Measurements from ENCODE around the gene CYP4B1. TPM values are rescaled to one million over a fixed set of nuclear protein-coding genes. Genes with fewer than 3 reads are reported as not detected.
"Not testable (repeated sequence)": the region's sequence is repeated elsewhere in the genome, so short reads cannot be mapped to it uniquely, and the experiment has no call there.

The CYP4B1 gene
- total and polyA plus RNA-seq, 11 donors: 1.5 to 103 (median 10.0) TPM; not detected in 1

- Histone ChIP-seq H3K4me1 (no peaks in the 10 kb centered on the region), H3K27ac (no peak overlapping the region), H3K4me3 (no peak overlapping the region), H3K36me3 (no peaks in the 10 kb centered on the region), H3K27me3 (peaks cover 0 to 6% (median 0%) of the 10 kb centered on the region in 9 donors), H3K9me3 (peaks cover 0 to 48% (median 24%) of the 10 kb centered on the region in 12 donors)
- DNase-seq: no peak
- intact Hi-C loops (cut with DNase I): no loop called here
- no peak for ATAC-seq
- TF ChIP-seq, protein P1, sequence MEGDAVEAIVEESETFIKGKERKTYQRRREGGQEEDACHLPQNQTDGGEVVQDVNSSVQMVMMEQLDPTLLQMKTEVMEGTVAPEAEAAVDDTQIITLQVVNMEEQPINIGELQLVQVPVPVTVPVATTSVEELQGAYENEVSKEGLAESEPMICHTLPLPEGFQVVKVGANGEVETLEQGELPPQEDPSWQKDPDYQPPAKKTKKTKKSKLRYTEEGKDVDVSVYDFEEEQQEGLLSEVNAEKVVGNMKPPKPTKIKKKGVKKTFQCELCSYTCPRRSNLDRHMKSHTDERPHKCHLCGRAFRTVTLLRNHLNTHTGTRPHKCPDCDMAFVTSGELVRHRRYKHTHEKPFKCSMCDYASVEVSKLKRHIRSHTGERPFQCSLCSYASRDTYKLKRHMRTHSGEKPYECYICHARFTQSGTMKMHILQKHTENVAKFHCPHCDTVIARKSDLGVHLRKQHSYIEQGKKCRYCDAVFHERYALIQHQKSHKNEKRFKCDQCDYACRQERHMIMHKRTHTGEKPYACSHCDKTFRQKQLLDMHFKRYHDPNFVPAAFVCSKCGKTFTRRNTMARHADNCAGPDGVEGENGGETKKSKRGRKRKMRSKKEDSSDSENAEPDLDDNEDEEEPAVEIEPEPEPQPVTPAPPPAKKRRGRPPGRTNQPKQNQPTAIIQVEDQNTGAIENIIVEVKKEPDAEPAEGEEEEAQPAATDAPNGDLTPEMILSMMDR (IDR thresholded peaks at IDR 0.05): no peak
- no peak for TF ChIP-seq POLR2A (IDR thresholded peaks at IDR 0.05)
Observed at GRCh38 chr1:46769028-46769740, 29.7 kb upstream of the CYP4B1 start.

GRCh38 chr1:46770541-46770940 is 28.3 kb upstream of the CYP4B1 start:
- H3K4me3 ChIP-seq: no peak overlapping the region
- H3K9me3 ChIP-seq: peaks cover 0 to 57% (median 26%) of the 10 kb centered on the region in 12 donors
- intact Hi-C loops (cut with DNase I): no loop called here
- no peaks in the 10 kb centered on the region for H3K36me3 ChIP-seq
- no peaks in the 10 kb centered on the region for H3K27me3 ChIP-seq
- no peak for DNase-seq
- H3K27ac ChIP-seq: no peak overlapping the region
- TF ChIP-seq POLR2A (IDR thresholded peaks at IDR 0.05): no peak
- TF ChIP-seq, protein P1 (IDR thresholded peaks at IDR 0.05): no peak
- no peaks in the 10 kb centered on the region for H3K4me1 ChIP-seq
- WGBS, 4 donors: 82 to 97% (median 84%) methylated on average over 3 of the region's 3 CpGs
- no peak for ATAC-seq

- TF ChIP-seq, protein P1 (IDR thresholded peaks at IDR 0.05): no peak
- no peak for TF ChIP-seq POLR2A (IDR thresholded peaks at IDR 0.05)
- Histone ChIP-seq H3K4me3 (no peak overlapping the region), H3K27ac (peak overlapping the region in 3 of 12 donors; percentile 13 to 41 (median 30)), H3K9me3 (peaks cover 0 to 57% (median 26%) of the 10 kb centered on the region in 12 donors), H3K27me3 (no peaks in the 10 kb centered on the region), H3K36me3 (no peaks in the 10 kb centered on the region), H3K4me1 (no peaks in the 10 kb centered on the region)
- DNase-seq (peak in 1 of 5 donors; percentile 33), ATAC-seq (peak; percentile 51 to 81 (median 72))
- 25 to 51% (median 29%) methylated on average over 1 of the region's 1 CpG for WGBS, 4 donors
- intact Hi-C loops (cut with DNase I): no loop called here
Observed at GRCh38 chr1:46772571-46772970, 26.3 kb upstream of the CYP4B1 start.

DNA sequence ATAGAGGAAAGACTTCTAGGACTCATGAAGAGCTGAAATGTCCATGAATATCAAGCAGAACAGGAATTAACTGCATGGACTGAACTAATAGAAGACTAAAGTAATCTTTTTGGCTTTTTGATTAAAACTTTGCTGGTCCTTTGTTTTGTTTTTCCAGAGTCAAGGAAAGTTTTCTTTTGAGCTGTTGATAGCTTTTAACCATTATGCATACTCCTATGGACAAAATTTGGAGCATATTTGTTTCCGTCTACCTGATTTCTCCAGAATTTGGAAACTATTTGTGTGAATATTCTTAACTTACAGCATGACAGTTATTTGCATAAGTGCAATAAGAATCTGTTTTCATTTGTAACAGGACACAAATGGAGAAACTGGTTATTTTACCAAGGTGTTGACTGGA is 24.5 kb upstream of the CYP4B1 start:
- no peak overlapping the region for H3K27ac ChIP-seq
- no peak for TF ChIP-seq POLR2A (IDR thresholded peaks at IDR 0.05)
- TF ChIP-seq, protein P1 (IDR thresholded peaks at IDR 0.05): no peak
- no peak overlapping the region for H3K4me3 ChIP-seq
- ATAC-seq (no peak), DNase-seq (no peak)
- no peaks in the 10 kb centered on the region for H3K36me3 ChIP-seq
- H3K9me3 ChIP-seq: peaks cover 0 to 53% (median 26%) of the 10 kb centered on the region in 12 donors
- H3K4me1 ChIP-seq: no peaks in the 10 kb centered on the region
- H3K27me3 ChIP-seq: no peaks in the 10 kb centered on the region
- 95 to 98% (median 98%) methylated on average over 1 of the region's 1 CpG for WGBS, 4 donors
- intact Hi-C loops (cut with DNase I): no loop called here

DNA sequence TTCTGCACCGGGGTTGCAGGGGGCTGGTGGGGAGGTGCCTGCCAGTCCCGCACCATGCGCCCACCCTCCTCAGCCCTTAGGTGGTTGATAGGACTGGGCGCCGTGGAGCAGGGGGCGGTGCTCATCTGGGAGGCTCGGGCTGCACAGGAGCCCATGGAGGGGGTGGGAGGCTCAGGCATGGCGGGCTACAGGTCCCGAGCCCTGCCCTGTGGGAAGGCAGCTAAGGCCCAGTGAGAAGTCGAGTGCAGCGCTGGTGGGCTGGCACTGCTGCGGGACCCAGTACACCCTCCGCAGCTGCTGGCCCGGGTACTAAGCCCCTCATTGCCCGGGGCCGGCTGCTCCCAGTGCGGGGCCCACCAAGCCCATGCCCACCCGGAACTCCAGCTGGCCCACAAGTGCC is 20.4 kb upstream of the CYP4B1 start:
- H3K36me3 ChIP-seq; H3K4me3 ChIP-seq; H3K27me3 ChIP-seq; H3K4me1 ChIP-seq; H3K27ac ChIP-seq; DNase-seq; intact Hi-C loops (cut with DNase I); ATAC-seq: not testable (repeated sequence)
- 90 to 96% (median 93%) methylated on average over 8 to 18 of the region's 18 CpGs for WGBS, 4 donors
- H3K9me3 ChIP-seq: peaks cover 0 to 13% (median 3%) of the 10 kb centered on the region in 12 donors

All from heart left ventricle (tissue), 16 donors.